Stimulated activated CD8-positive, alpha-beta memory T cell treated with anti-CD3 and anti-CD28 coated beads, Interleukin-7, amount 100 ng/mL, for 1 hour (primary cell): ENCODE measurements around the gene RBM24.

Experiments used
- DNase-seq, 2 donors: peaks; one replicate each; pipeline ENCODE4 v3.0.0-alpha.2; 2020; ENCODE audit warnings: low read depth in 2 of 2

Gene RBM24

DNA sequence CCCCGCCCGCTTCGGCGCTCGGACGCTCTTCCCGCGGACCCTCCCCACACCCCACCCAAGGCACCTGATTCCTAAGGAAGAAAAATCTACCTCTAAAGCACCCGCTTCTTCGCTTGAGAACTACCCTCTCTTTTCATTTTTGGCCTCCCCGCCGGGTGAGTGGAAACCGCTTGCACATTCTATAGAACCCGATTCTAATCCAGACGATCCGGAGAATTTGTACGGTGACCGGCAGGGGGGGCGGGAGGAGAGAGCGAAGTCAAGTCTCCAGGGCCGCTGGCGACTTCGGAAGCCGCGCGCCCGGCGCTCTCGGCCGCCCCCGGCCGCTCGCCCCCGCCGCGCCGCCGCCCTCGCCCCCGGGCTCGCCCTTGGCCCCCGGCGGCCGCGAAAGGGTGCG is at the start of gene RBM24:
TSS of gene RBM24 (plus strand) at position 262 of the 397 bp plus-strand sequence. CDS start 221 bp downstream, outside the sequence.
- no peak for DNase-seq

DNA sequence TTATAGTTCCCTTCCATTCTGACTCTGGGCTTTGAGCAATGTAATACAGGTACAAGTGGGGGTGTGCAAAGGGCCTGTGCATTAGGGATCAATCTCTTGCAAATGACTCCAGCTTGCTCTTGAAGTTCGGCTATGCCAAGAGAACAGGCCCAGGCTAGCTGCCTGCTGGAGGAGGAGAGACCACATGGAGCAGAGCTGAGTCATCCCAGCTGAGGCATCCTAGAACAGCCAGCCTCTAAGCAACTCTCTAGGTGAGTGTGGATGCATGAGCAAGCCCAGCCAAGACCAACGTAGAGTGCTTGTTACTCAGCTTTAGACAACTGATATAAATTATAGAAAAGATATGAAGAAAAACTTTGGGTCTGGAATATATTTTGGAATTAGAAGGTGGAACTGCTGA is 47.6 kb upstream of the RBM24 start:
- no peak for DNase-seq

DNA sequence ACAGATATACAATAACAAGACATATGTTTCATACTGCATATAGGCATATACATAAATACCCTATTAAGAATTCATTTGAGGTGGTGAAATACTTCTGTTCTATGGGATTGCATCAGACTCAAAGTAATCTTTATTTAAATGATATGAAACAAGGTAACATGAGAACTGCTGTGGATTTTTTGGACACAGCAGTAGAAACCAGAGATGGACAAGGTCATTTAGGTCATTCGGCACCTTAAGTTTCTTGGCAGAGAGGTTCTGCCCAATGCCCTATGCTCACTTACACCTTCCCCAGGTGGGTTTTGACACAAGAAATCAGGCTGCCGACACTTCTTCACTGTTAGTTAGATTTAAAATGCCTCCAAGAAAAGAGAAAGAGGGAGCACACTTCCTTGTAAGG is 43.9 kb upstream of the RBM24 start:
- no peak for DNase-seq

DNA sequence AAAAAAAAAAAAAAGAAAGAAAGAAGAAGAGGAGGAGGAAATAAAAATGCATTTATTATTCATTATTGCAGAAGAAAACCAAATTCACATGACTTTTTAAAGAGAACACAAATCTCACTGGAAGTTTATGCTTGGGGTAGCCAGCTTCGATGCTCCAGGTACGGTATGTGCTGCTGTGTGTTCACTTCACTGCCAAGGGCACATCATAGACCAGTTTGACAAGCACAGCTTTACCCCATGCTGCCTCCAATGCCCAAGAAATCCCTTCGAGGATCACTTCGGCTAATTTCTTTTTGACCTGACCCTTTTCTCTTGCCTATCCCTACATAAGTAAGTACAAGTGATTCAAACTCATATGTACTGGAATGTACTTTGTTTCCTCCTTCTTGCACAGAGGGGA is 41.9 kb upstream of the RBM24 start:
- DNase-seq = no peak

DNA sequence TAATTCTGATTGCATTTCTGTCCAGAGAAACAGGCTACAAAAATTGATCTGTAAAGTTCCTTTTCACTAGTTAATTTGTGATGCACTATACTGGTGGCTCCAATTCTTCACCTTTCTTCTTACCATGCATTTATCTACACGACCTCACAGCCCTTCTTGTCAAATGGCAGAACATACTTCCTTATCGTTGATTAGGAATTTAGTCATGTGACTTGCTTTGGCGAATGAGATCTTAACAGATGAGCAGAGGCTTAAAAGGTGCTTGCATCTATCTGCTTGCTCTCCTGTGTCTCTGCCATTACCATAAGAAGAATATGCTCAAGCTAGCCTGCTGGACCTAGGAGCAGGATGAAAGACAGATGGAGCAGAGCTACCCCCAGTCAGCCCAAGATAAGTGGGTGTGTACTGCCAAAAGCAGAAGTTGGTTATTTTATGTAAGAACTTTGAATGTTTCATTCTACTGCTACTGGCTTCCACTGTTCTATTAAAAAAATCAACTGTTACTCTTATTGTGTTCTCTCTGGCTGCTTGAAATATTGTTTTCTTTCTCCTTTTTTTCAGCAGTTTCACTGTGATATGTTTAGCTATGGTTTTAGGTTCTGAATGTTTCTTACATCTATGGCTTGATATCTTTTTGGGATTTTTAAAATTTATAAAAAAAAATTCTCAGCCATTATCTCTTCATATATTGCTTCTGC is 40.2 kb upstream of the RBM24 start:
- DNase-seq = no peak

DNA sequence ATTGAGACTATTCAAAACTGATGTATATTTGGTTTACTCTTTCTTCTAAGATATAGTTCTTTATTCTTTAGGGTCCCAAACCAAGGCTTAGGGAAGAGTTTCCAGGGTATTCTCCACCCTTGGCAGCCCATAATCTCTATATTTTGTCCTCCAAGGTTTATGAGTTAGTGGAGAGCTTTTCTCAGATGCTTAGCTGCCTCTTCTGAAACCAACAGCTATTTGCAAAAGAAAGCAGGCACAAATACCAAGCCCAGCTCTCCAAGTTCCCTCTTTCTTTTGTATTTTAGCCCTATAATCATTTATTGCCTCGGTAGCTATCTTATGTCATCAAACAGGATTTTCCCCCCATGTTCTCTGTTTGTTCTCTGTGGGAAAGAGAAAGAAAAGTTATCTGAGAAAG is 39.1 kb upstream of the RBM24 start:
- no peak for DNase-seq

DNA sequence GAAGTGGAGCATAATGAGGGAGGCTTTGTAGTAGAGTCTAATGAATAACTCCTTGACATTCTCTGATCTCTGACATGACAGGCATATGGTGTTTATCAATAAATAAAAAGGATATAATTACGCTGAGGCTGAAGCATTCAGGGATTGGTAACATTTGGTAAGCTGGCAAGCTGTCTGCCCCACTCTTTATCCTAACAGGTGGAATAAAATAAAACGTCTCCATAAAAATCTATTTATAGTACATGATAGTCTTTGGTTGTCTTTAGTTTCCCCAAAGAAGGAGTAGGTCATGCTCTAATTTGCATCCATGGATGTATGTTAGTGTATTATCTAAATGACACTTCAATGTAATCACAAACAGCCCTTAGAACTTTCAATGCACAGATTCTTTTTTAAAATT is 30.9 kb upstream of the RBM24 start:
- no peak for DNase-seq

DNA sequence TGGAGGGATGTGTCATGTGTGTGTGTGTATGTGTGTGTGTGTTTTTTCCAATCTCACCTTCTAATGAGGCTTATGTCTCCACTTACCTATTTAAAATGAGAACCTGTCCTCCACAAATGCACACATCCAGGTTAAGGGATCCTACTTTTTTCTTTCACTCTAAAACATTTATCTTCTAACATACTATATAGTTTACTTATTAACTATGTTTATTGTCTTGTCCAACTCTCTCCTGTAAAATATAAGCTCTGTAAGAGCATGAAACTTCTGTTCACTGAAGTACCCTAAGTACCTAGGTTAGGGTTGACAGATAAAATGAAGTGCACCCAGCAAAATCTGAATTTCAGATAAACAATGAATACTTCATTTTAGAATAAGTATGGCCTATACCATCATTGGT is 29.2 kb upstream of the RBM24 start:
- no peak for DNase-seq

DNA sequence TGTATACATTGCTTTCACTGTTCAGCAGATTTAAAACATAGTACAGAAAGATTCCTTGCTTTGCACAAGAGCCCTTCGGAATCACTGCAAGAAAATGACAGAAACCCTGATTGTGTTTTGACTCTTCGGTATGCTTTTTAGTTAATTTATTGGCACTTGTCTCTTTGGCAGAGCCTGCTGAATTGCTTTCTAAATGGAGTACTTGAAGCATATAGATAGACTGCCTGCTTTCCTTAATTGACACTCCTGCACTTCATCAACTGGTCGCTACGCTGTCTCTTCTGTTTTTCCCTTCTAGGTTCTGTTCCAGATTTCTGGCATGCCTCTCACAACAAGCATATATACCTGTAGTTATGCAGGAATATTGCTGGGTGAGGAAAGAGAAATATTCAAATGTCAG is 22.4 kb upstream of the RBM24 start:
- no peak for DNase-seq

DNA sequence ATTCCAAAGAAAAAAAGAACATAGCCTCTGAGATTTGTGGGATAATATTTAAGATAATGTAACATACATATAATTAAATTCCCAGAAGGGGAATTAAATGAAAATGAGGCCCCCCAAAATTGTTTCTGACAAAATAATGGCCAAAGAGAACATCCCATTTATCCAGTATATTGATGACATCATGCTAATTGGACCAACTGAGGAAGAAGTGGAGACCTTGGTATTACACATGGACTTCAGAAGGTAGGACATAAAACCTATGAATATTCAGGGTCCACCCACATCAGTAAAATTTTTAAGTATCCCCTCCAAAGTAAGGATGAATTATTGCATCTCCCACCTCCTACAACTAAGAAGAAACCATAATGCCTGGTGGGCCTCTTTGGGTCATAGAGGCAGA is 15.6 kb upstream of the RBM24 start:
- DNase-seq = no peak

DNA sequence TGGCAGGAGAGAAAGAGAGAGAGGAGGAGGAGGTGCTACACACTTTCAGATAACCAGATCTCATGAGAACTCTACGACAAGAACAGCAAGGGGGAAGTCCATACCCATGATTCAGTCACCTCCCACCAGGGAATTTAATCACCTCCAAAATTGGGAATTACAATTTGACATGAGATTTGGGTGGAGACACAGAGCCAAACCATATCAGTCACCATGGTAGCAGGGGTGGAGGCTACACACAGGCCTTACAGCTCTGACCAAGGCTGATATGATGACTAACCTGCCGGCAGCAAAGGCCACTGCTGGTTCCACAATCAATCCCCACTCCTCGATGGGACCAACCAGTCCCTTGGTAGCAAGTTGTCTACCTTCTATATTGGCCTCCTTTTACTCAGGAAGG is 13.6 kb upstream of the RBM24 start:
- no peak for DNase-seq

DNA sequence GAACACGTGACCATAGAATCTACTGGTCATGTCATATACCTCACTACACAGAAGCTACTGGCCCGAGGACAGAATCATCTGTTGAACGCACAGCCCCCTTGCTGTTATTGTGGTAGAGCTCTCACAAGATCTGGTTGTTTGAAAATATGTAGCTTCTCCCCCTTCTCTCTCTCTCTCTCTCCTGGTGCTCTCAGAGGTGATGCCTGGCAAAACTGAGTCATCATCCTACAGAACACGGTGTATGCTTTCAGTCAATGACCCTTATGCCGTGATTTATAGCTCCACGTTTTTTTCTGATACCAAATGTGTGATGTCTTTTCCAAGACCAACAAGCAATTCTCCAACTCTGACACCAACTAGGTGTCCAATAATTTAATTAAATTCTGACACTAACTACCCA is 13.0 kb upstream of the RBM24 start:
- no peak for DNase-seq

DNA sequence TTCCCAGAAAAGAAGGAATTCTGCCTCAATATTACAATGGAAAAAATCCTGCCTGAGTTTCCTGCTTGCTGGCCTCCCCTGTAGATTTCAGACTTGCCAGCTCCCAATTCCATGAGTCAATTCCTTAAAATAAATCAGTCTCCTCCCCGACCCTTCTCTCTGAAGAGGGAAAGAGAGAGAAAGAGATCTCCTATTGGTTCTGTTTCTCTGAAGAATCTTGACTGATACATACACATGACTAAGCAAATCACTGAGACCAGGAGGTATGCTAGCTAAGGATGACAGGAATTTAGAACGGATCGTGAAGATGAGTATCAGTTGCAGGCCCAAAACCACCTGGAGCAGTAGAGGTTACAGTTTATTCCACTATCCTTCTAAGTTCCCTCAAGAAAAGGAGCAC is 11.3 kb upstream of the RBM24 start:
- DNase-seq = no peak

DNA sequence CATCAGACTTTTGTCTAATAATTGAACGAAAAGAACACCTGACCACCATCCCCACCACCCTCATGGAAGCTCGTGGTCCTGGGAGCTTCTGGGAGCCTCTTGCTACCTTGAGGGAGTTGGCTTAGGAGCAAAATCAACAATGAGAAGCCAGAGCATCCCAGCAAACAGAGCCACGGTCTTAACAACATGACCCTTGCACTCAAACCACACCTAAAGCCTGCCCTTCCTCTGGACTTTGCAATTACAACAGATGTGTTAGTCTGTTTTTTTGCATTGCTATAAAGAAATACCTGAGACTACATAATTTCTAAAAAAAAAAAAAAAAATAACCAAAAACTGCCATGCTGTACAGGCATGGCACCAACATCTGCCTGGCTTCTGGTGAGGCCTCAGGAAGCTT is 9.5 kb upstream of the RBM24 start:
- DNase-seq = no peak

DNA sequence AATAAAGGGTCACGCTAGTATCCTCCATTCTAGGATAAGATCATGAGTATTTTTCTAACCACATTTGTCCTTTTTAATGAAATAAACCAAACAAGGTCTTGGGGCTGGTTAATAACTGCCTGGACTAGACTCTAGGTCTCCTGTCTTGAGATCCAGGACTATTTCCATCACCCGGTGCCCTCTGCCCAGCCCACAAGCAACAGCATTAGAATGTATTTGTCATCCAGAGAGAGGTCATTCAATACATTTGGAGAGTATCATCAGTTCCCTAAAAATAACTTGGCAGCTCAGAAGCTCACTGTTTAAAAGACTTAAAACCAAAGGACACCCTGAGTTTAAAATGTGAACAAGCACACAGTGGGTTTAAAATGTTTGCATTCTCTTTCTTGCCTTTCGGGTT is 4.4 kb upstream of the RBM24 start:
- no peak for DNase-seq

DNA sequence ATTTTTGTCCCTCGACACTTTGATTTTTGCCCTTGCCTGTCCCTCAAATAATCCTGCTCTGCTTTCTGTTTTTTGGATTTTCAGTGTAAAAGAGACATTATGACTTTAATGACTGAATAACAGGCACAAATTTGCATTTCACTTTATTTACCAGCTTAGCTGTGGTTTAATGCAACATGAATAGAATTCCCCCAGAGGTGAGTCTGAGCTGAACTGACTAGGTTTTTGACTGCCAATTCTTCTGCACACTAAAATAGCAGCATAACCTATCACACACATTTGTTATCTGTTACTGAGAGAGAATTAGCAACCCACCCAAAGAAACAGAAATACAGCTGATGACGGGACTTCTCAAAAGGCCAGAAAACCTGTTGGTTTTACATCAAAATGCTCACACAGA is 3.9 kb upstream of the RBM24 start:
- no peak for DNase-seq

DNA sequence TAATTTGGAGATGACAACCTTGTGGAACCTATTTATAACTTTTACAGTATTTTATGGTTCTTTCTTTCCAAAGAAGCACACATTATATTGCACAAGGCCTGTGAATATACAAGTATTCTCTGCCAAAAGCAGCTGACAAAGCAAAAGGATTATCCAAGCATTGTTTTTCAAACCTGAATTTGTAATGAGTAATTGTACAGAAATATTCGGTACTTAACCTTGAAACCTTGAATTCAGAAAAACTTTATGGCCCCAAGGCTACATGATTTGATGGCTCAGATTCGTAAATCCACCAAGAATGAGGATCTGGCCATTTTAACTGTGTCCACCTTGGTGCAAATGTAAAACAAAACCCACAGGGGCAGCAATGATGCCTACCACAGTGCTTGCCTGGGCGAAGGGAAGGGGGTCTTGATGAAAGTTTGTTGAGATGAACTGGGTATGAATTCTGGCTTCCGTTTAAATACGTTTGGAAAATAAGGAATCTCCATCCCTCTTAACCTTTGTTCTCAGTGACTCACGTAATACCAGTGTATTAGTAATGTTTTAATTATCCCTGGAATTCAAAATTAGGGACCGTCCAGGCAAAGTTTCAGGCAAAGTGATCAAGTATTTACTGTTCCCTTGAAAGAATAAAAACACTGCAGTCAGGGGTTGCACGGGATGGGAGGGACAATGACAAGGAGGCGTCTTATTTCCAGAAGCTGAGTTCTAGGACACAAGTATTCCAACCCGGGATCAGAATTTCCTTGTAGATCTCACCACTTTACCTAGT is 2.7 kb upstream of the RBM24 start:
- DNase-seq = no peak

DNA sequence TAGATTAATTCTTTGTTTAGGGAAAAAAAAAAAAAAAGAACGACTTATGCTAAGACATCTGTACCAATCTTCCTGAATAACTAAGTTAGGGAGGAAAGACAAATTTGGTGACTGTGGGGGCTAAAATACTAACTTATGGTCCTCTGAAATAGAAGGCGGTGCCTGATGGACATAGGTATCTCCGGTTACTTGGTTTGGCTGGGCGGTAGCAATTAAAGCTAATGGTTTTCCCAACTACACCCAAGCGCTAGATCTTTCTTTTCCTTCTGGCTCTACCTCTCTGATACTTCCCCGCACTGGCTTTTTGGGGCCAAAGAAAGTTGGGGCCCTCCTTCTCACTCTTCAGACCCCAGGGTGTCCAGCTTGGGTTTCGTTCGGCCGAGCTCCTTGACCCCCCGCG is 1.0 kb upstream of the RBM24 start:
- no peak for DNase-seq

DNA sequence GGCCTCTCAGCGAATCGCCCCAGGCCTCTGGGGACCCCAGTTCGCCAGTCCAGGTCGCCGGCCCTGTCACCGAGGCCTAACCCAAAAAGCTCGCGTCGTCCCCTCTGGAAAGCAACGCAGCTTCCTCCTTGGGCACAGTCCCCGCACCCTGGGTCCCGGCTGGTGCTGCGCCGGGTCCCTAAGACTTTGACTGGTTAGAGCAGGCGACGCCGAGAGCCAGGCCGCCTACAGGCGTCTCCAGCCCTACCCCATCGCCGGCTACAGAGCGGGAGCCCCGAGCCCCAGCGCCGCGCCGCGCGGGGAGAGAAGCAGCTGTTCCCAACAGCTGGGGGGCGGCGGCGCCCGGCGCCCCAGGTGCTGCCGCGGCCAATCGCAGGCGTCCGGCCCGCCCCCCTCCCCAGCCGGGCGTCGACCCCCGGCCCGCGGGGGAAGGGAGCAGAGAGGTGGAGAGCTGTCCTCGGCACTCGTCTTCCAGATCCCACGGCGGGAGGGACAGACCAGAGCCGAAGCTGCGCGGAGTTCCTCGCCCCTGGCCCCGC is 540 bp upstream of the RBM24 start:
- DNase-seq = no peak

DNA sequence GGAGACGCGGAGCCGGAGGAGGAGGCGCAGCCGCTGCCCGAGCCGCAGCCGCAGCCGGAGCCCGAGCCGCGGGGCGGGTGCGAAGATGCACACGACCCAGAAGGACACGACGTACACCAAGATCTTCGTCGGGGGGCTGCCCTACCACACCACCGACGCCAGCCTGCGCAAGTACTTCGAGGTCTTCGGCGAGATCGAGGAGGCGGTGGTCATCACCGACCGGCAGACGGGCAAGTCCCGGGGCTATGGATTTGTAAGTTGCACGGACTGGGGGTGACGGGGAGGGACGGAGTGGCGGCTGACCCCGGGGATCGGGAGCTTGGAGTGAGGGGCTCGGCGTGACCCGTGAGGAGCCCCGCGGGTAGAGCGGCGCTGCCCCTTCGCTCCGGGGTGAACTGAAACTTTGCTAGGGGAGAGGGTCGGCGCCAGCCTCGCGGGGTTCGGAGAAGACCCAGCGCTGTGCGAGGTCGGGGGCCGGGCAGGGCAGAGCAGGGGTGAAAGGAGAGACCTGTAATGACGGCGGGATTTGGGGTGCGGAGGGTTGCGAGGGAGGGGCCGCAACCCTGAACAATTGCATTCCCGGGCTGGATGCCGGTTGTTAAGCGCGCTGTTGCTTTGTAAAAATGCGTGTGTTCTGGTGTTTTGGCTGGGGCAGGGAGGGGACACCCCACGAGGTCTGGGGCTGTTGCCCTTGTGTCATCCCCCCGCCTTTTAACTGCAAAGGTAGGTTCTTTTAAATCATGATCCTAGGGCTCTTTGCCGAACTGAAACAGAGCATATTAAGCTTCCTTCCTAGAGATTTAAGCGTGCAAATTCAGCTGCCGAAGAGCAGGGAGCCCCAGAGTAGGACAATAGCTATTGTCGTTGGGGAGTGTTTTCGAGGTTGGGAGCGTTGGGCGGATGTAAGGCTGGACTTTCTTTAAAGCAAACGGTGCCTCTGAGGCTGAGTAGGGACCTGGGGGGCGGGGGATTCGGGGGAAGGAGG is 628 bp downstream of the RBM24 start:
- DNase-seq = no peak

DNA sequence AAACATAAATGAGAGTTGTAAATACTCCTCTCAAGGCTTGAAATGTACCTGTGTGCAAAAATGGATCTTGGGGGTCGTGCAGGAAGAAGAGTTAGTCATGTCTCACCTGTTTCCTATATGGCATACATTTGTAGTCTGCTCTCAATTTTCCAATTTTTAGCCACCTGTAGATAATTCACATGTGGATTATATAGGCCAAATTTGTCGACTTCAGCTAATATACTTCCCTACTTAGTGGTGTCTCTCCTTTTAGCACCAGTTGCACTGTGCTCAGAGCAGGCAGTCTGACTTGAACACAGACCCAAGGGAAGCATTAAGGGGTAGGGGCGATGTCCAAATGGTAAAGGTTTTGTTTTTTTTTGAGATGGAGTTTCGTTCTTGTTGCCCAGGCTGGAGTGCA is 1.9 kb downstream of the RBM24 start:
- DNase-seq = no peak

DNA sequence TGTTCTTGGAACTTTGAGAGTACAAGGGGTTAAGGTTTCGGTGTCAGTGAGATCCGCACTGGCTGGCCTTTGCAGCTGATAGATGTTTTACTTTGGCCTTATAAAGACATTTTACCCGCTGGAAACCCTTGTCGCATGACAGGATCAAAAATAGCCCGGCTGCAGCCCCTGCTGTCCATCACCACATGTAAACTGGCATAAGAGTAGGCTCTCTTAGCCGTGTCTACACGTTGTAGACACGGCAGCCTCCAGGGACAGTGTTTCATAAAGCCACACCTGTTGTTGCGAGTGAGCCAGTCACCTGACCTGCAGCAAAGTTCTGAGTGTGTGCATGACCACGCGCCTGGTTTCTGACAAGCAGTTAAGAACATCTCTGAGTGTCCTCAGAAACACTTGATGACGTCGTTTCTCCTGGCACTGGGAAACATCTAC is 8.5 kb downstream of the RBM24 start:
- DNase-seq = no peak
